Ascending aorta (tissue), 2 donors: ENCODE measurements around the gene PLA2G5. TPM values are rescaled to one million over a fixed set of nuclear protein-coding genes. Genes with fewer than 3 reads are reported as not detected.

ENCODE experiments used
- DNase-seq, 2 donors: peaks; one replicate each; pipeline ENCODE4 v3.0.0-alpha.2; 2019; ENCODE audit warnings: low spot score in 2 of 2
- H3K27ac ChIP-seq, 2 donors: fragments of 200-600 bp; sonication (generic); one replicate each; pipeline ENCODE4 v1.5.1; 2016 to 2017; ENCODE audit warnings: mild to moderate bottlenecking in 1 of 2
- H3K27me3 ChIP-seq: fragments of 200-600 bp; sonication (generic); one replicate; pipeline ENCODE4 v1.5.1; 2017
- H3K36me3 ChIP-seq, 2 donors: fragments of 200-600 bp; sonication (generic); one replicate each; pipeline ENCODE4 v1.5.1; 2016
- H3K4me1 ChIP-seq, 2 donors: fragments of 200-600 bp; sonication (generic); one replicate each; pipeline ENCODE4 v1.5.1; 2016 to 2017; ENCODE audit warnings: mild to moderate bottlenecking in 1 of 2
- H3K4me3 ChIP-seq, 2 donors: fragments of 200-600 bp; sonication (generic); one replicate each; pipeline ENCODE4 v1.5.1; 2016 to 2017; ENCODE audit warnings: mild to moderate bottlenecking in 1 of 2
- H3K9me3 ChIP-seq, 2 donors: fragments of 200-600 bp; sonication (generic); one replicate each; pipeline ENCODE4 v1.5.1; 2016
- intact Hi-C: fragments of 100-400 bp; cut with DNase I; formaldehyde crosslinking; loops from one replicate; pipeline ENCODE4 v1.15.1; 2023
- total RNA-seq: library from RNA; depleted of rRNA; stranded (reverse); fragments of >200 nt; gene quantifications from one replicate; pipeline ENCODE4 v1.1.0, GENCODE V29; 2016
- TF ChIP-seq, protein P1 (sequence below), 3 experiments: fragments of 200-600 bp in 2 of 3; fragments of 450-650 bp in 1 of 3; sonication (generic) in 2 of 3; IDR thresholded peaks; one replicate each; pipeline ENCODE4 v1.5.1; 2016 to 2019; ENCODE audit warnings: antibody characterized with exemption in 3 of 3, mild to moderate bottlenecking in 1 of 3, moderate library complexity in 1 of 3

PLA2G5 gene
- total RNA-seq, 1 donor from 2014 or later = 8.5 TPM

DNA sequence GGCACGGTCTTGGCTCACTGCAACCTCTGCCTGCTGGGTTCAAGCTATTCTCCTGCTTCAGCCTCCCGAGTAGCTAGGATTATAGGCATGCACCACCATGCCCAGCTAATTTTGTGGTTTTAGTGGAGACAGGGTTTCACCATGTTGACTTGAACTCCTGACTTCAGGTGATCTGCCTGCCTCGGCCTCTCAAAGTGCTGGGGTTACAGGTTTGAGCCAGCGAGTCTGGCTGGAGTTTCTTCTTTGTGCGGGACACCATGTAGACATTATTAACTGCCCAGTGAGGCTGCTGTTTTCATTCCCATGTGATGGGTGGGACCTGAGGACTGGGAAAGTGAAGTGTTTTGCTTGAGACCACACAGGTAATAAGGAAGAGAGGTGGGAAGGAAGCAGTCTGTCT lies 23.3 kb downstream of the PLA2G5 start:
- Histone ChIP-seq H3K27ac (peak overlapping the region in 1 of 2 donors; percentile 27), H3K36me3 (no peaks in the 10 kb centered on the region), H3K27me3 (no peaks in the 10 kb centered on the region), H3K9me3 (peaks cover 0 to 4% of the 10 kb centered on the region in 2 donors), H3K4me3 (no peak overlapping the region), H3K4me1 (no peaks in the 10 kb centered on the region)
- TF ChIP-seq, protein P1, sequence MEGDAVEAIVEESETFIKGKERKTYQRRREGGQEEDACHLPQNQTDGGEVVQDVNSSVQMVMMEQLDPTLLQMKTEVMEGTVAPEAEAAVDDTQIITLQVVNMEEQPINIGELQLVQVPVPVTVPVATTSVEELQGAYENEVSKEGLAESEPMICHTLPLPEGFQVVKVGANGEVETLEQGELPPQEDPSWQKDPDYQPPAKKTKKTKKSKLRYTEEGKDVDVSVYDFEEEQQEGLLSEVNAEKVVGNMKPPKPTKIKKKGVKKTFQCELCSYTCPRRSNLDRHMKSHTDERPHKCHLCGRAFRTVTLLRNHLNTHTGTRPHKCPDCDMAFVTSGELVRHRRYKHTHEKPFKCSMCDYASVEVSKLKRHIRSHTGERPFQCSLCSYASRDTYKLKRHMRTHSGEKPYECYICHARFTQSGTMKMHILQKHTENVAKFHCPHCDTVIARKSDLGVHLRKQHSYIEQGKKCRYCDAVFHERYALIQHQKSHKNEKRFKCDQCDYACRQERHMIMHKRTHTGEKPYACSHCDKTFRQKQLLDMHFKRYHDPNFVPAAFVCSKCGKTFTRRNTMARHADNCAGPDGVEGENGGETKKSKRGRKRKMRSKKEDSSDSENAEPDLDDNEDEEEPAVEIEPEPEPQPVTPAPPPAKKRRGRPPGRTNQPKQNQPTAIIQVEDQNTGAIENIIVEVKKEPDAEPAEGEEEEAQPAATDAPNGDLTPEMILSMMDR (IDR thresholded peaks at IDR 0.05) = no peak
- no peak for DNase-seq
- intact Hi-C loops = no loop called here

DNA sequence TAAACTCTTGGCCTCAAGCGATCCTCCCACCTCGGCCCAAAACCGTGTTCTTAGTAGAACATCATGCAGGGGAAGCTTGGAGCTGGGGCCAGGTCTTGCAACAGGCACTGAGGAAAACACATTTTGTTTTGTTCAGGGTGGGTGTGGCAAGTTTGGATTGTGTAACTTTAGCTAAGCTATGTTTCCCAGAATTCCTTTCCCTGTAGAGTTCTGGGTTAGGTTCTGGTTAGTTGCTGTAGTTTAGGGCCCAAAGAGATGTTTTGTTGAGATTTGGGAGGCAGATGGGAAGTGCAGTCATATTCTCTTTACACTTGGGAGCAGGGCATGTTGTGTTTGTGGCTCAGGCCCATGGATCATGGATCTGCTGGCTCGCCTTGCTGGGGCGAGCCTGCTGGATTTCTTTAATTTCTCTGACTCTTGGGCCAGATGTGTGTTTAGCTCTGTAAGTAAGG lies 24.0 kb downstream of the PLA2G5 start:
- Histone ChIP-seq H3K9me3 (peaks cover 0 to 4% of the 10 kb centered on the region in 2 donors), H3K4me3 (no peak overlapping the region), H3K4me1 (no peaks in the 10 kb centered on the region), H3K36me3 (no peaks in the 10 kb centered on the region), H3K27ac (peak overlapping the region in 1 of 2 donors; percentile 20), H3K27me3 (no peaks in the 10 kb centered on the region)
- intact Hi-C loops = no loop called here
- TF ChIP-seq, protein P1 (IDR thresholded peaks at IDR 0.05) = no peak
- DNase-seq = peak in 1 of 2 donors; percentile 69

DNA sequence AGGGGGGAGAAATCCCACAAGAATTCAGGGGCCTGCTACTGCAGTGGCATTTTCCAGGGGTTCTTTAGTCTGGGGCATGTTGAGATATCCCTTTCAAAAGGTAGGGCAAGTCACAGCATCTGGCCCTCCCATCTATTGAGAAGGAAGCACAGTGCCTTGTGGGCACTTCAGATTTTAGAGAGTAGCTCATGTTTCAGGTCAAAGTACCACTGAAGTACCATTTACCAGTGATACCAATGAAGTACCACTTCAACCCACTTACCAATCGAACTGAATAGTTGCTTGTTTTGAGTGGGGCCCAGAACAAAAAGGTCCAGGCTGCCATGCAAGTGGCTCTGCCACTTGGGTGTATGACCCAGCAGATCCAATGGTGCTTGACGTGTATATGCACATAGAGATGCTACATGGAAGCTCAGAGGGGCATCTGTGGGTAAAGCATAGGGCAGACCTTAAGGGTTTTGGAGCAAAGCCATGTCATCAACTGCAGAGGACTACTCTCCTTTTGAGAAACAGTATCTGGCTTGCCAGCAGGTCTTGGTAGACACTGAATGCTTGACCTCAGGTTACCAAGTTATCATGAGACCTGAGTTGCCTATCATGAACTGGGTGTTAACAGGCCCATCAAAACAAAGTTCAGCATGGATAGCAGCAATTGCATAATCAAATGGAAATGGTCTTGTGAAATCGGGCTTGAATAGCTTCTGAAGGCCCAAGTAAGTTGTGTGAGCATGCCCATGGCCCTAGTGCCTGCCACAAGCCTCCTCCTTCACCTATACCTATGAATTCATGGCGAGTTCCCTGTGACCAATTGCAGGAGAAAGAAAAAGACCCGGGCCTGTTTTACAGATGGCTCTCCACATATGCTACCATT lies 25.8 kb downstream of the PLA2G5 start:
- TF ChIP-seq, protein P1 (IDR thresholded peaks at IDR 0.05) = no peak
- peaks cover 0 to 4% of the 10 kb centered on the region in 2 donors for H3K9me3 ChIP-seq
- intact Hi-C loops = no loop called here
- DNase-seq = no peak
- H3K4me1 ChIP-seq = no peaks in the 10 kb centered on the region
- no peaks in the 10 kb centered on the region for H3K36me3 ChIP-seq
- no peaks in the 10 kb centered on the region for H3K27me3 ChIP-seq
- no peak overlapping the region for H3K27ac ChIP-seq
- H3K4me3 ChIP-seq = no peak overlapping the region

DNA sequence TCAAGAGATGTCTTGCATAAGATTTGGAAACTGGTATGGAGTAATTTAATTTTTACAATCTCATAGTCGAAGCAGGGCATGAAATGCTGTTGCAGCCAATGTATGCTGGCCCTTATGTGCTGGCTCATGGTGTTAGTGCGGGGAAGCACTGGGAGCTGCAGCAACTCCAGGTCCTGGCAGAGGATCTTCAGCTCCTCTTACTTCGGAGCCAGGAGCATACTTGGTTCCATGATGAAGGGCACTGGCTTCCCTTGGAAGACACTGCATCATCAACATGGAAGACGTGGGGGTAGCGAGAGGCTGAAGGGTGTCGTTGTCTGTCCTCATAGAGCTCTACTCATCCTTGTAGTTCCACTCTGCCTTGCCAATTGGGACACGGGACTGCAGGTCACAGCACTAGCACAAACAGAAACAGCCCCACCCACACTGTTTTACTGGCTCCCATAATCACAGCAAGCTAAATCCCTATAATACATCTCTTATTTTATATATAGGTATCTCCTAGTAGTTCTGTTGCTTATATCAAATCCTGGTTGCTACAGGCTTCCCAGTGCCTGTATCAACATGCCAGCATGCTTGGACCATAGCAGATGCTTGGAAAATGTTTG lies 26.9 kb downstream of the PLA2G5 start:
- H3K27me3 ChIP-seq = no peaks in the 10 kb centered on the region
- no peaks in the 10 kb centered on the region for H3K36me3 ChIP-seq
- intact Hi-C loops = no loop called here
- no peak overlapping the region for H3K4me3 ChIP-seq
- no peaks in the 10 kb centered on the region for H3K4me1 ChIP-seq
- peaks cover 0 to 4% of the 10 kb centered on the region in 2 donors for H3K9me3 ChIP-seq
- DNase-seq = no peak
- TF ChIP-seq, protein P1 (IDR thresholded peaks at IDR 0.05) = no peak
- H3K27ac ChIP-seq = no peak overlapping the region

DNA sequence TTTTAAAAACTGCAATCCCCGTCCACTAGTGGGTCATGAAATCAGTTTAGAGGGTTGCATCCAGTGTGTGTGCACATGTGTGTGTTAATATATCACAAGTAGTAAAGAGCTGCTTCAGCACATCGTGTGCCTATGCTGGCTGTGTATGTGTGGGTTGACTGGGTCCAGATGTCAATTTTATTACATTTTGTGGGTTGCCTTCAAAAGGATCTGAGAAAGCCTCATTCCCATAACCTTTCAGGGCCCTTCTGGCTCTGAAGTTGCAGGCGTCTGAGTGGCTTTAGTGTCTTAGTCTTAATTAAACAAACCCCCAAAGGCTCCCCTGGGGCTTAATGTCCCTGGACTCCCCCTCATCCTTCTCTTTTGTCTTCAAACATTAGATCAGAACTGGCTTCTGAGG lies 29.5 kb downstream of the PLA2G5 start:
- Histone ChIP-seq H3K27ac (no peak overlapping the region), H3K4me3 (no peak overlapping the region), H3K4me1 (no peaks in the 10 kb centered on the region), H3K9me3 (peaks cover 0 to 4% of the 10 kb centered on the region in 2 donors), H3K36me3 (no peaks in the 10 kb centered on the region), H3K27me3 (no peaks in the 10 kb centered on the region)
- intact Hi-C loops = no loop called here
- DNase-seq = no peak
- TF ChIP-seq, protein P1 (IDR thresholded peaks at IDR 0.05) = no peak
